HepG2 (cell line): ENCODE data around the gene STPG4.

Experiments
- POLR2A ChIP-seq, 2 experiments: IDR thresholded peaks; 2 replicates each; pipeline ENCODE4 v1.6.1; 2011; ENCODE audit warnings: low read depth in 2 of 2, low read length in 2 of 2, mild to moderate bottlenecking in 1 of 2, moderate library complexity in 1 of 2; ENCODE audit not compliant: insufficient read depth in 1 of 2
- ZBTB2 ChIP-seq: sonication (generic); formaldehyde crosslinking; IDR thresholded peaks from 2 replicates; pipeline ENCODE4 v1.8.0; 2022; ENCODE audit warnings: low read depth, missing genetic modification reagents
- ZHX1 ChIP-seq: sonication (generic); formaldehyde crosslinking; IDR thresholded peaks from 2 replicates; pipeline ENCODE4 v1.8.1; 2022; ENCODE audit warnings: low read depth, mild to moderate bottlenecking, missing genetic modification reagents

- no peak for TF ChIP-seq POLR2A (IDR thresholded peaks at IDR 0.05; ENCODE audit: insufficient read depth in 1 of 2, low read depth in 2 of 2, low read length in 2 of 2)
- no peak for TF ChIP-seq ZHX1 (CRISPR knock-in tag)
- TF ChIP-seq ZBTB2 = no peak
These were observed 20.6 kb downstream of the STPG4 start for GRCh38 chr2:47134386-47135090.
